NOMO-1 (cell line): ENCODE measurements around the gene JOSD1.

Source experiments
- DNase-seq, 2 experiments: peaks; one replicate each; lab custom pipeline; 2025; ENCODE audit not compliant: unreplicated experiment in 2 of 2; lab: John Stamatoyannopoulos, UW

The JOSD1 gene

GRCh38 chr22:38715176-38715764 is 14.5 kb upstream of the JOSD1 start:
- no peak for DNase-seq

GRCh38 chr22:38713921-38714320 is 13.2 kb upstream of the JOSD1 start:
- DNase-seq, result no peak

- DNase-seq, result no peak
These were observed 11.9 kb upstream of the JOSD1 start for GRCh38 chr22:38712486-38713207.

- DNase-seq, result no peak
These were observed 10.1 kb upstream of the JOSD1 start for GRCh38 chr22:38710866-38711265.

- no peak for DNase-seq
These were observed 9.6 kb upstream of the JOSD1 start for GRCh38 chr22:38710351-38710750.

GRCh38 chr22:38709306-38709705 is 8.6 kb upstream of the JOSD1 start:
- DNase-seq, result no peak

GRCh38 chr22:38707984-38708383 is 7.2 kb upstream of the JOSD1 start:
- no peak for DNase-seq

- no peak for DNase-seq
These were observed 6.6 kb upstream of the JOSD1 start for GRCh38 chr22:38707346-38707745.

- DNase-seq, result no peak
These were observed 6.1 kb upstream of the JOSD1 start for GRCh38 chr22:38706901-38707195.

- peak in 1 of 2 experiments; percentile 10 for DNase-seq
These were observed 5.6 kb upstream of the JOSD1 start for GRCh38 chr22:38706101-38706900.

GRCh38 chr22:38705235-38706100 is 4.7 kb upstream of the JOSD1 start, which contains the start of gene GTPBP1:
GTPBP1 (plus strand) TSS chr22:38705944; CDS start chr22:38705956, 12 bp downstream.
- peak; percentile 100 for DNase-seq

- DNase-seq, result no peak
These were observed 4.0 kb upstream of the JOSD1 start for GRCh38 chr22:38704654-38705234.

GRCh38 chr22:38700270-38700788 is 414 bp downstream of the JOSD1 start:
- peak; percentile 71 to 77 for DNase-seq

- DNase-seq, result peak in 1 of 2 experiments; percentile 9
These were observed 959 bp downstream of the JOSD1 start for GRCh38 chr22:38699784-38700183.

- no peak for DNase-seq
These were observed 1.6 kb downstream of the JOSD1 start for GRCh38 chr22:38699143-38699542.

GRCh38 chr22:38698407-38699094 is 2.2 kb downstream of the JOSD1 start:
- no peak for DNase-seq

GRCh38 chr22:38697425-38698089 is 3.2 kb downstream of the JOSD1 start:
- no peak for DNase-seq

- DNase-seq, result peak in 1 of 2 experiments; percentile 10
These were observed 3.9 kb downstream of the JOSD1 start for GRCh38 chr22:38696606-38697424.
